ENCODE measurements around the gene IGF2BP1.

The IGF2BP1 gene

DNA sequence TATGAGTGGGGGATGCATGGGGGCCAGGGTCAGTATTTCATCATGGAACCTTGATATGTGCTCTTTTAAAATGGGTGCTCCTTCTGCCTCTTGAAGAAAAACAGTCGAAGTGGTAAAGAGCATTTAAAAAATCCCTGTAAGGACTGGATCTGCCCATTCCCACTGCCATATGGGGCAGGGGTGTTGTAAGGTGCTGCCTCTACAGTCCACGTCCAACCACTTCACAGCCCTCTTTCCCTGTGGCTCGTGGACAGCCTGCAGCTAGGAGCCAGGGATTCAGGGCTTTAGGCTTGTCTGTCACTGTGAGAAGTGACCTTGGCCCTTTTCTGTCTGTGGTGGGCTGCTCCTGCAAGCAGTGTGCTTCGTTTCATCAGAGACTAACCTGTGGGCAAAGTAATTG, 44.3 kb downstream of the IGF2BP1 start:
- TF ChIP-seq, protein P1, sequence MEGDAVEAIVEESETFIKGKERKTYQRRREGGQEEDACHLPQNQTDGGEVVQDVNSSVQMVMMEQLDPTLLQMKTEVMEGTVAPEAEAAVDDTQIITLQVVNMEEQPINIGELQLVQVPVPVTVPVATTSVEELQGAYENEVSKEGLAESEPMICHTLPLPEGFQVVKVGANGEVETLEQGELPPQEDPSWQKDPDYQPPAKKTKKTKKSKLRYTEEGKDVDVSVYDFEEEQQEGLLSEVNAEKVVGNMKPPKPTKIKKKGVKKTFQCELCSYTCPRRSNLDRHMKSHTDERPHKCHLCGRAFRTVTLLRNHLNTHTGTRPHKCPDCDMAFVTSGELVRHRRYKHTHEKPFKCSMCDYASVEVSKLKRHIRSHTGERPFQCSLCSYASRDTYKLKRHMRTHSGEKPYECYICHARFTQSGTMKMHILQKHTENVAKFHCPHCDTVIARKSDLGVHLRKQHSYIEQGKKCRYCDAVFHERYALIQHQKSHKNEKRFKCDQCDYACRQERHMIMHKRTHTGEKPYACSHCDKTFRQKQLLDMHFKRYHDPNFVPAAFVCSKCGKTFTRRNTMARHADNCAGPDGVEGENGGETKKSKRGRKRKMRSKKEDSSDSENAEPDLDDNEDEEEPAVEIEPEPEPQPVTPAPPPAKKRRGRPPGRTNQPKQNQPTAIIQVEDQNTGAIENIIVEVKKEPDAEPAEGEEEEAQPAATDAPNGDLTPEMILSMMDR (IDR thresholded peaks at IDR 0.05; ENCODE audit: insufficient read depth, low read depth, low read length, missing control alignments), result no peak
- DNase-seq (ENCODE audit: low read depth), result no peak
- H3K4me3 ChIP-seq (ENCODE audit: low read depth, low read length), result no peak overlapping the region

DNA sequence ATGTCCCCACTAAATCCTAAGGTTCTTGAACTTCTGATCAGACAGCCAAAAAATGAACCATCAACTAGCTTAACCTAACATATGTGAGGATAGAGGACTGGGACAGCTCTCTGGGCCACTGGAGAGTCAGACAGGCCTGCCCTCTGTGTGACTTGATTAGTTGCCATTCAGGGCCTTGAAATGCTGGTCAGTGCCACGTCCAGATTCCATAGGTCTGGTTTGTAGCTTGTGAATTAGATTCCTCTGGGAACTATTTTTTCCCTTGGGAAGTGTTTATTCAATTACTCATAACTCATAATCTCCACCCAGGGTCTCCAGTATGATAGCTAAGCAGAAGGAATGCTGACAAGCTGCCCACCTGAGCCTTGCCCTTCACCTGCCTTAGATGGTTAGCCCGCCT, 48.2 kb downstream of the IGF2BP1 start:
- no peak overlapping the region for H3K4me3 ChIP-seq (ENCODE audit: low read depth, low read length)
- TF ChIP-seq, protein P1 (IDR thresholded peaks at IDR 0.05; ENCODE audit: insufficient read depth, low read depth, low read length, missing control alignments), result no peak
- no peak for DNase-seq (ENCODE audit: low read depth)

DNA sequence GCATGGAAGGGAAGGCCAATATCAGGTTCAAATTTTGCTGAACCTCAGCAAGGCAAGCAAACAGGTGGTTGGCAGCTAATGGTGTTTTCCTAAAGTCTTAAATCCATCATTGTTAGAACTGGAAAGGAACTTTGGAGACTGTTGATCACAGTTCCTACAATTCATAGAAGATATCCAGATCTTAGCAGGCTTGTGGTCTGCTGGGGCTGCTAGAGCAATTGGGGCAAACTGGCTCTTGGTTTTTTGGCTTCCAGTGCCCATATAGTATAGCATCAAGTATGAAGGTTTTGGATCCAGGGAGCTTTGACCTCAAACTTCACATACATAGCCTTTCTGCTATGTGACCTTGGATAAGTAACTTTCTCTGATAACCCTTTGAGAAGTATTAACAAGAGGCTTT, 49.7 kb downstream of the IGF2BP1 start:
- TF ChIP-seq, protein P1 (IDR thresholded peaks at IDR 0.05; ENCODE audit: insufficient read depth, low read depth, low read length, missing control alignments), result no peak
- DNase-seq (ENCODE audit: low read depth), result no peak
- no peak overlapping the region for H3K4me3 ChIP-seq (ENCODE audit: low read depth, low read length)

DNA sequence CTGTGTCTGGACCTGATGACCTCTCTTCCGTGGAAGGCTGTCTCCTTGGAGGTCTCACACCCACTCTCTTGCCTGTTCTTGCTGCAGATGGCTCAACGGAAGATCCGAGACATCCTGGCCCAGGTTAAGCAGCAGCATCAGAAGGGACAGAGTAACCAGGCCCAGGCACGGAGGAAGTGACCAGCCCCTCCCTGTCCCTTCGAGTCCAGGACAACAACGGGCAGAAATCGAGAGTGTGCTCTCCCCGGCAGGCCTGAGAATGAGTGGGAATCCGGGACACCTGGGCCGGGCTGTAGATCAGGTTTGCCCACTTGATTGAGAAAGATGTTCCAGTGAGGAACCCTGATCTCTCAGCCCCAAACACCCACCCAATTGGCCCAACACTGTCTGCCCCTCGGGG, 52.1 kb downstream of the IGF2BP1 start:
- DNase-seq (ENCODE audit: low read depth), result no peak
- TF ChIP-seq, protein P1 (IDR thresholded peaks at IDR 0.05; ENCODE audit: insufficient read depth, low read depth, low read length, missing control alignments), result no peak
- H3K4me3 ChIP-seq (ENCODE audit: low read depth, low read length), result no peak overlapping the region

DNA sequence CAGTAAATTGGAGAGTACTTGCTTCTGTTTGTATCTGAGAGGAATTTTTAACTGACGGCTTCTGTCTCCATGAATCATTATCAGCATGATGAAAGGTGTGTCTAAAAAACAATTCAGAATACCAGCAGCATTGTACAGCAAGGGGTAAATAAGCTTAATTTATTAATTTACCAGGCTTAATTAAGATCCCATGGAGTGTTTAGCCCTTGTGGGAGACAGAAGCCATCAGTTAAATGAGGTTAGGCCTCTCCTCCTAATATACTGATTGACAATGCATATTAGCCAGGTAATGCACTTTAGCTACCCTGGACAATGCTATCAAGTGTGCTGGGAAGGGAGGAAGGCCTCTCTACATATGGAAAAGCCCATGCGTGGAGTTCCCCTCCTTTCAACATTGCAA, 53.4 kb downstream of the IGF2BP1 start:
- DNase-seq (ENCODE audit: low read depth), result no peak
- H3K4me3 ChIP-seq (ENCODE audit: low read depth, low read length), result no peak overlapping the region
- TF ChIP-seq, protein P1 (IDR thresholded peaks at IDR 0.05; ENCODE audit: insufficient read depth, low read depth, low read length, missing control alignments), result no peak

DNA sequence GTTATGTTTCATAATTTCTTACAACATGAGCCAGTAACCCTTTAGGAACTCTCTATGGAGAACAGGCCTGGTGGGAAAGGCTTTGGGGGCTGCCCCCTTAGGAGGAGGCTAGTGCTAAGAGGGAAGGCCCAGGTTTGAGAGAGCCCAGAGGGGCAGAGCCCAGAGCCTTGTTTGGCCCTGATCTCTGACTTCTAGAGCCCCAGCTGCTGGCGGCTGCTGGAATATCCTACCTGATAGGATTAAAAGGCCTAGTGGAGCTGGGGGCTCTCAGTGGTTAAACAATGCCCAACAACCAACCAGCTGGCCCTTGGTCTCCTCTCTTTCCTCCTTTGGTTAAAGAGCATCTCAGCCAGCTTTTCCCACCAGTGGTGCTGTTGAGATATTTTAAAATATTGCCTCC, 54.1 kb downstream of the IGF2BP1 start:
- DNase-seq (ENCODE audit: low read depth), result no peak
- TF ChIP-seq, protein P1 (IDR thresholded peaks at IDR 0.05; ENCODE audit: insufficient read depth, low read depth, low read length, missing control alignments), result no peak
- H3K4me3 ChIP-seq (ENCODE audit: low read depth, low read length), result no peak overlapping the region

DNA sequence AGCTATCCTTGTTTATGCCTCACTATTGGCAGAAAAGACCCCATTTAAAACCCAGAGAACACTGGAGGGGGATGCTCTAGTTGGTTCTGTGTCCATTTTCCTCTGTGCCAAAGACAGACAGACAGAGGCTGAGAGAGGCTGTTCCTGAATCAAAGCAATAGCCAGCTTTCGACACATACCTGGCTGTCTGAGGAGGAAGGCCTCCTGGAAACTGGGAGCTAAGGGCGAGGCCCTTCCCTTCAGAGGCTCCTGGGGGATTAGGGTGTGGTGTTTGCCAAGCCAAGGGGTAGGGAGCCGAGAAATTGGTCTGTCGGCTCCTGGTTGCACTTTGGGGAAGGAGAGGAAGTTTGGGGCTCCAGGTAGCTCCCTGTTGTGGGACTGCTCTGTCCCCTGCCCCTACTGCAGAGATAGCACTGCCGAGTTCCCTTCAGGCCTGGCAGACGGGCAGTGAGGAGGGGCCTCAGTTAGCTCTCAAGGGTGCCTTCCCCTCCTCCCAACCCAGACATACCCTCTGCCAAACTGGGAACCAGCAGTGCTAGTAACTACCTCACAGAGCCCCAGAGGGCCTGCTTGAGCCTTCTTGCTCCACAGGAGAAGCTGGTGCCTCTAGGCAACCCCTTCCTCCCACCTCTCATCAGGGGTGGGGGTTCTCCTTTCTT, 56.1 kb downstream of the IGF2BP1 start:
- no peak for DNase-seq (ENCODE audit: low read depth)
- no peak overlapping the region for H3K4me3 ChIP-seq (ENCODE audit: low read depth, low read length)
- TF ChIP-seq, protein P1 (IDR thresholded peaks at IDR 0.05; ENCODE audit: insufficient read depth, low read depth, low read length, missing control alignments), result no peak

All from GM12865 (cell line).